ENCODE measurements around the gene TSPAN33.
A peak's percentile ranks its signal among the peaks of the same experiment; 100 is the strongest.
"Not testable (repeated sequence)": the region's sequence is repeated elsewhere in the genome, so short reads cannot be mapped to it uniquely, and the experiment has no call there.

The TSPAN33 gene

DNA sequence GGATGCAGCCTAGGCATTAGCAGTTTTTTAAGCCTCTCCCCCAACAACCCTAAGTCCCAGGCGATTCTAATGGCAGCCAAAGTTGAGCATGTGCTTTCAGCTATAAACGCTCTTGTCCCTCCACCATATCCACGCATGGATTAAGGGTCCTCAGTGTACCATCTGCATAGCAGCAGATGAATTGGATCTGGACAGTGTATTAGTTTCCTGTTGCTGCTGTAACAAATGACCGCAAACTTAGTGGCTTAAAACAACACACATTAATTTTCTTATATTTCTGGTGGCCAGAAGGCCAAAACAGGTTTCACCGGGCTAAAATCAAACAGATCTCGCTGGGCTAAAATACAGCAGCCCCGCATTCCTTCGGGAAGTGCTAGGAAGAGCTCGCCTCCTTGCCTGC lies 13.1 kb downstream of the TSPAN33 start:
- Mint-ChIP-seq H3K36me3 (ENCODE audit: low read depth) (no peaks in the 10 kb centered on the region), H3K9me3 (no peaks in the 10 kb centered on the region), H3K4me3 (no peak overlapping the region), H3K4me1 (ENCODE audit: low read depth) (peaks cover 5% of the 10 kb centered on the region), H3K27ac (no peak overlapping the region), H3K27me3 (no peaks in the 10 kb centered on the region)

DNA sequence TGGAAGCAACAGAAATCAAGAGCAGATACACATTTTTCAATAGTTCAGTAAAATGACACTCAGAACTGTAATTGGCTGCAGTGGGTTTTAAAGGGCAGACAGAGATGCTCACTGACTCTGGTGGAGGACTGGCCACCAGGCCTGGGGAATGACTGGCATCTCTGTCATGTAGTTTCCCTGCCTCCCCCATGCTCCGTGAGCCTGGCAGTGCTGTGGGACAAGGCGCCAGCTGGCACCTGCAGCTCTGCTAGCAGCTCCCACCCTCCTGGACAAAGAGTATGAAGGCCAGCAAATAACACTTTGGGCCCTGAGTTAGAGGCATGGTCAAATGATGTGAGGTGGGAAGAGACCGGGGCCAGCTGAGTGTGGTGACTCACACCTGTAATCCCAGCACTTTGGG lies 15.0 kb downstream of the TSPAN33 start:
- no peaks in the 10 kb centered on the region for H3K36me3 Mint-ChIP-seq (ENCODE audit: low read depth)
- H3K27ac Mint-ChIP-seq: no peak overlapping the region
- H3K4me1 Mint-ChIP-seq (ENCODE audit: low read depth): peaks cover 8% of the 10 kb centered on the region

DNA sequence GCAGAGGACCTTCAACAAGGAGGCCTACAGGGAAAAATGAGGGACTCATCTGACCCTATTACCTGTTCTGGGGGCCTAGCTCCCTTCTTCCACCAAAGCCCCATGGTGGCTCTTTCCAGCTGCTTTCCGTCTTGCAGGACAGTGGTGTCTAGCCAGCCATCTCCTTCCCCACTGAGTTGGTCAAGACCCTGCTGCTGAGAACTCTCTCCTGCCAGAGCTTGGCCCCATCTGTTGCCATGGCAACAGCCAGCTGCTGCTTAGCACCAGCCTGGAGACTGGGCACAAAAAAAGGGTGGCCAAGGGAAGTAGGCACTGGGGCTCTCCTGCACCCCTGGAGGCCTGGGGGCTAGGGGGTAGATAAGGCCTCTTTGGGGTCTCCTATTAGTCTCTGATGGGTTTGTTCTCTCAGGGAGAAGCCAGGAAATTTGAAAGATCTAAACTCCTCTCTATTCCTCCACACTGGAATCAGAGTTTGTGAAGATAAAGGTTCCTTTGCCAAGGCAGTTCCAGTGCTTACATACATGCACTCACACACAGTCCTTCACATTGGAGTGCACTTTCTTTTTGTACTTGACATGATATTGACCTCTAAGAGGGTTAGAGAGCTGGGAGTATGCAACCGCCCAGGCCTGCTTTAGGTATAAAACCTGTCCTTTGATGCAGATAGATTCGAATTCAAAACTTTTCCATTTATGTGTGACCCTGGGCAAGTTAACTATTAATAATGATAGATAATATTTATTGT lies 15.8 kb downstream of the TSPAN33 start:
- no peak overlapping the region for H3K27ac Mint-ChIP-seq
- H3K9me3 Mint-ChIP-seq: no peaks in the 10 kb centered on the region
- no peak overlapping the region for H3K4me3 Mint-ChIP-seq
- no peaks in the 10 kb centered on the region for H3K27me3 Mint-ChIP-seq
- peaks cover 8% of the 10 kb centered on the region for H3K4me1 Mint-ChIP-seq (ENCODE audit: low read depth)
- peaks cover 5% of the 10 kb centered on the region for H3K36me3 Mint-ChIP-seq (ENCODE audit: low read depth)

More for the DNA sequence above, 15.0 kb downstream of the TSPAN33 start:
- Mint-ChIP-seq H3K27me3 (no peaks in the 10 kb centered on the region), H3K4me3 (no peak overlapping the region), H3K9me3 (no peaks in the 10 kb centered on the region)

DNA sequence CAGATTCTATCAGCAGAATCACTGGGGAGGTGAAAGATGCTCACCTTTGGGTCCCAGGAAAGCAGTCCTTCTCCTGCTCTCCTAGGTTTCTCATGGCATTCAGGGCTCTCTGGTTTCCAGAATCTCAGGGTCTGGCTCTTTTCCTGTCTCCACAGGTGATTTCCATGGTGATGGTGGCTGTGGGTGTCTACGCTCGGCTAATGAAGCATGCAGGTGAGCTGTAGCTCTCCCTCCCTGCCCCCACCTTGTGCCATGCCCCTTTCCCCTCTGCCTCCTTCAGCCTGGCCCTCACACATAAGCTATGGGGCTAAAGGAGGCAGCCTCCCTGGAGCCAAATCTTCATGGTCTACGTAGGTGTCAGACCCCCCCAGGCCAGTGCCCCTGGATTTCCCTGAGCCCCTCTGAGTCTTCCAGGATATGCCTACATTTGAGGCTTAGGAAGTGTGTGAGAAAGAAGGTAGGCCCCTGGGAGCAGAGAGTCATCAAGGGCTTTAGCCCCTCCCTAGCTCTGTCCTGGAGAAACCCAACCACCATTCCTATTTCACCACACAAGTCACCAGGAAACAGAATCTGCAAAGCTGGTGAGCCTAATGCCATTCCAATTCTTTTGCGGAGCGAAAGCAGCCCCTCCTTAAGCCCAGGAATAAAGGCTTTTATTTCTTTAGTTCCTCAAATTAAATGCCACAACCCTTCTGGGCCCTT lies 17.2 kb downstream of the TSPAN33 start:
- Mint-ChIP-seq H3K36me3 (ENCODE audit: low read depth) (peaks cover 6% of the 10 kb centered on the region), H3K4me3 (no peak overlapping the region), H3K27ac (no peak overlapping the region), H3K4me1 (ENCODE audit: low read depth) (peaks cover 8% of the 10 kb centered on the region), H3K27me3 (no peaks in the 10 kb centered on the region), H3K9me3 (no peaks in the 10 kb centered on the region)

DNA sequence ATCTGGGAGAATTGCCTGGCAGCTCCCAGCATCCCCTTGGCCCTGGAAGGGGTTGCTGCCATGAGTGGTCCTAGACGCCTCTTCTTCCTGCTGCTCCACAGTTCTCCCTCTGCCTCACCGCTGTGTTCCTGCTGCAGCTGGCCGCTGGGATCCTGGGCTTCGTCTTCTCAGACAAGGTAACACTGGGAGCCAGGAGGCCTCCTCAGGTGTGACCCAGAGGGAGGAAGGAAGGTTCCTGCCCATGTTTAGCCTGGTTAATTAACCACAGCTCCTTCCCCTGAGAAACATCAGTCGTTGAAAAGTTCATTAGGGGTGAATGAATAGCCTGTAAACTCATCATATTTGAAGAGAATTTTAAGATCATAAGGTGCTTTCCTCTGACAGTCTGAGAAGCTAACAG lies 18.2 kb downstream of the TSPAN33 start:
- H3K36me3 Mint-ChIP-seq (ENCODE audit: low read depth): peaks cover 9% of the 10 kb centered on the region
- no peaks in the 10 kb centered on the region for H3K27me3 Mint-ChIP-seq
- no peaks in the 10 kb centered on the region for H3K9me3 Mint-ChIP-seq

DNA sequence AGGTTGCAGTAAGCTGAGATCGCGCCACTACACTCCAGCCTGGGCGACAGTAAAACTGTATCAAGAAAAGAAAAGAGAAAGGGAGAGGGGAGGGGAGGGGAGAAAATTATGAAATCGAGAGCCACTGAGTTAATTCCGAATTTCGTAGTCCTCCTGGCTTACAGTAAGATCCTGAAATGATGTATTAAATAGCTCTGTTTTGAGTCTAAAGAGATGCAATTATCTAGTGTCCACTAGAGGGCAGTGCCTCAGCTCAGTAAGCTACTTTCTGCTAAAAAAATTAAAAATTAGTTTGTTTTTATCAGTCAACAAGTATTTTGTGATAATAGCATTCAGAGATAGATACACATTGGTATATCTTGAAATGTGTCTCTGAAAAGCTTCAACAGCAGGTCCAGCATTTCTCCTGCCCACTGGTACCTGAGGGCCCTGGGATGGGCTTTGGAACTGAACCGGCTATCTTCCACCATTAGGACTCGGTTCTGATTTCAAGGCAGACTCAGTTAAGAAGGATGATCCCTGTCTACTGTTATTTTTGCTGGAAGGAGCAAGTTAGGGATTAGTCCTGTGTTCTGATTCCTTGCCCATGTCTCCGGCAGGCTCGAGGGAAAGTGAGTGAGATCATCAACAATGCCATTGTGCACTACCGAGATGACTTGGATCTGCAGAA lies 19.5 kb downstream of the TSPAN33 start:
- Mint-ChIP-seq H3K36me3 (ENCODE audit: low read depth) (peaks cover 9% of the 10 kb centered on the region), H3K27ac (no peak overlapping the region), H3K4me1 (ENCODE audit: low read depth) (peaks cover 23% of the 10 kb centered on the region)

More for the DNA sequence above, 18.2 kb downstream of the TSPAN33 start:
- no peak overlapping the region for H3K27ac Mint-ChIP-seq
- H3K4me3 Mint-ChIP-seq: no peak overlapping the region
- peaks cover 13% of the 10 kb centered on the region for H3K4me1 Mint-ChIP-seq (ENCODE audit: low read depth)

DNA sequence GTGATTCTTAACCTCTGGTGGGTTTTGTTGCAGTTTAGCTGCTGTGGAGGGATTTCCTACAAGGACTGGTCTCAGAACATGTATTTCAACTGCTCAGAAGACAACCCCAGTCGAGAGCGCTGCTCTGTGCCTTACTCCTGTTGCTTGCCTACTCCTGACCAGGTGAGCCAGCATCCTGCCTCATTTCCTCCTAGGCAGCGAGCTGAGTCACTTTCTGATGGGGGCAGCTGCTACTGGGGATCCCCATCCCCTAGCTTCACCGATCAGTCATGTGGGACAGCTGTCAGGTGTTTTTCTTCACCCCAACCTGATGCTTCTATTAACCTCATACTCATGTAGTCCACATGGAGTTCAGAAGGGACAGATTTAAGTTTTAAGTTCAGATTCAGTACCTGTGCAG lies 22.2 kb downstream of the TSPAN33 start:
- Mint-ChIP-seq H3K9me3 (no peaks in the 10 kb centered on the region), H3K36me3 (ENCODE audit: low read depth) (peaks cover 9% of the 10 kb centered on the region), H3K4me1 (ENCODE audit: low read depth) (peaks cover 33% of the 10 kb centered on the region), H3K27me3 (peaks cover 3% of the 10 kb centered on the region), H3K4me3 (no peak overlapping the region), H3K27ac (no peak overlapping the region)

More for the DNA sequence above, 19.5 kb downstream of the TSPAN33 start:
- Mint-ChIP-seq H3K27me3 (no peaks in the 10 kb centered on the region), H3K9me3 (no peaks in the 10 kb centered on the region), H3K4me3 (no peak overlapping the region)

DNA sequence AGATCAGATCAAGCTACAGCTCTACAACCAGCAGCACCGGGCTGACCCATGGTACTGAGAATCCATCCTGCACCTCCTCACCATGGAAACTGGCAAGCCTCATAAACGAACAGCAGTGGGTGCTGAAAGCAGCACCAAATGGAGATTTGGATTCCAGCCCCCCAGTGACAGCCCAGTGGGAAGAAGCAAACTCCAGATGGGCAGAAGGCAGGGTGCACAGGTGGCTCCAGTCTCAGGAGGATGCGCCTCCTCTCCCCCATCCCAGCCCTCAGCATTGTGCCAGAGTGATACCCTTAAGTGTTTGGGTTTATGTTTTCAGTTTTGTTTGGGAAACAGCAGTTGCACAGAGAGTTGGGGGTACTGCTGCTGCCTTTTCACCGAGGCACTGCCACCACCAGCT lies 23.3 kb downstream of the TSPAN33 start:
- Mint-ChIP-seq H3K27me3 (peaks cover 3% of the 10 kb centered on the region), H3K4me3 (no peak overlapping the region), H3K4me1 (ENCODE audit: low read depth) (peaks cover 33% of the 10 kb centered on the region), H3K36me3 (ENCODE audit: low read depth) (peaks cover 9% of the 10 kb centered on the region), H3K9me3 (no peaks in the 10 kb centered on the region), H3K27ac (no peak overlapping the region)

DNA sequence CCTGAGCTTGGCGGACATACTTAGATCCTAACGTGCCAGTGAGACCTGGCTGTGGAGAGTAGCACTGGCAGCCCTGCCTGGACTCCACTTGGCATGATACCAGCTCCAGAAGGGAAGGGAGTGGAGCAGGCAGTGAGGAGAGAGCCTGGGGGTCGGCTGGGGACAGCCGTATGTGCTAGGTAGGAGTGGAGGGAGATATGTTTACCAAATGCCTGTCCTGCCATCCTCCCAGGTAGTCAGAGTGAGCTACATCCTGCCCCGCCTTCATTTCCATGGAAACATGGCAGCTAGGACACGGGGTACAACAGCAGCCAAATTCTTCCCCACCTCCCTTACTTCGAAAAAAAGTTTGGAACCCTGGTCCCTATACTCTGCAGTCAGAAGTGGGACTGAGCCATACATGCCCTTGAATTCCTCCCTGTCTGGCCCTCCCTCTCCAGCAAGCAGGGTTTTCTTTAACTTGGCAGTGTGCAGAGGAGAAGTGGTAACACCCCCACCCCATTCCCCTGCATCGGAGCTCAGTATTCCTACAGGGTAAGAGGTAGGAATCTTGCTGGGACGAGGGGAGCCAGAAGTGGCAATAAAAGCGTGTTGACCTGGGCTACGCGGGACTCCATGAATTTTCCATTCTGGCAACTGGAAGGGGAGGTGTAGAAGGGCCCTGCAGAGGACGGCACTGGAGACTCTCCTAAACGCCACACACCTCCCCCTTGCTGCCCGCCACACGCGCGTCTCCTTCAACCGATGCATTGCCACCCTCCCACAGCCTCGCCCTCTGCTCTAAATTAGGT lies 23.9 kb downstream of the TSPAN33 start:
- peaks cover 3% of the 10 kb centered on the region for H3K27me3 Mint-ChIP-seq
- H3K9me3 Mint-ChIP-seq: no peaks in the 10 kb centered on the region
- H3K4me1 Mint-ChIP-seq (ENCODE audit: low read depth): peaks cover 31% of the 10 kb centered on the region
- H3K4me3 Mint-ChIP-seq: peak overlapping the region; percentile 47
- H3K27ac Mint-ChIP-seq: peak overlapping the region; percentile 49
- H3K36me3 Mint-ChIP-seq (ENCODE audit: low read depth): peaks cover 9% of the 10 kb centered on the region

DNA sequence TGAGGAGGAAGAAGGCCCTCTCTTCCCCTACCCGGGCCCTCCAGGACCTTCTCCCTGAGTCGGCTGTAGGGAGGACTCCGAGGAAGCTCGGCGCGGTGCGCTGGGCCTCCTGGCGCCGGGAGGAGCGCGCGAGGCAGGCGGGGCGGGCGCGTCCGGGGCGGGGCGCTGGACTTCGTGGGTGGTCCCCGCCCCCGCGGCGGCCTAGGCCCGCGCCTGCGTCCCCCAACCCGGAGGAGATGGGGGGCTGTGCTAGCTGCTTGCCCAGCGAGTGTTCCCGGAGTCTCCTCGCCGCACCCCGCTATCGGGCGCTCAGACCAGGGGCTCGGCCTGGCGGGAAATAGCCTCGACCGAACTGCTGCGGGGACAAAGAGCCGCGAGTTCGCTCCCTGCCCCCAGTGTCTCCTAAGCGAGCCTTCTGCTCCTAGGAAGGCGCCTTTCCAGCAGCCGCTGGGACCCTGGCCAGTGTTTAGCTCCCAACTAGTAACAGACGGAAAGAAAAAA lies 24.7 kb downstream of the TSPAN33 start:
- Mint-ChIP-seq H3K27me3 (peaks cover 3% of the 10 kb centered on the region), H3K4me3 (peak overlapping the region; percentile 73), H3K27ac (peak overlapping the region; percentile 82), H3K9me3 (no peaks in the 10 kb centered on the region), H3K36me3 (ENCODE audit: low read depth) (peaks cover 9% of the 10 kb centered on the region), H3K4me1 (ENCODE audit: low read depth) (peaks cover 30% of the 10 kb centered on the region)

DNA sequence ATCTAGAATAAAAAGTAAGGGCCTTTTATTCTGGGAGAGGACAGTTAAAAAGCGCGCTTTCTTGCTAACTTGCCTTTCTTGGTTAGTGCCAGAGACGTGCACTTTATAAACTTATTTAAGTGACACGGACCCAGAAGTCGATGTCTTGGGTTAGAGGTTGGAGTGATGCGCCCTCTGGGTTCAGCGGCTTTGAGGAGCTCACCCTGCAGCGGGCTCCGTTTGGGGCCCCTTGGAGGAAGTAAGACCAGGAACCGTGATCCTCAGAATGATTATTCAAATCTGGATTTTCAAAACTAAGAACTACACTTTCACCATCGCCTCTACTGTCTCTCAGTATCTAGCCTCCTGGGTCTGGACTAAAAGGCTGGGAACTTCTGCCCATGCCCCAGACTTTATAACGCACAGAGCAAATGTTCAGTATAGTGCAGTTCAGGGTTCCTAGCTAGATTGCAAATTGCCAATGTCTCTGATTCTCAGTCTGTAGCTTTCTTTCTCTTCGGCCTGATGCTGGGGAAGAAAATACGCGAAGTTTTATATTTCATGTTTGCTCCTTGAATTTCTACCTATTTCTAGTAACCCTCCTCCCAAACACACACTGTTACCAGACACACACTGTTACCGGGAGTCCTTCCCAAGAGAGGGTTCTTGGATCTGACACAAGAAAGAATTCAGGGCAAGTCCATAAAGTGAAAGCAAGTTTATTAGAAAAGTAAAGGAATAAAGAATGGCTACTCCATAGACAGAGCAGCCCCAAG lies 25.4 kb downstream of the TSPAN33 start:
- H3K27me3 Mint-ChIP-seq: peaks cover 3% of the 10 kb centered on the region
- peaks cover 9% of the 10 kb centered on the region for H3K36me3 Mint-ChIP-seq (ENCODE audit: low read depth)
- H3K9me3 Mint-ChIP-seq: no peaks in the 10 kb centered on the region
- peak overlapping the region; percentile 73 for H3K4me3 Mint-ChIP-seq
- H3K27ac Mint-ChIP-seq: peak overlapping the region; percentile 82
- peaks cover 30% of the 10 kb centered on the region for H3K4me1 Mint-ChIP-seq (ENCODE audit: low read depth)

DNA sequence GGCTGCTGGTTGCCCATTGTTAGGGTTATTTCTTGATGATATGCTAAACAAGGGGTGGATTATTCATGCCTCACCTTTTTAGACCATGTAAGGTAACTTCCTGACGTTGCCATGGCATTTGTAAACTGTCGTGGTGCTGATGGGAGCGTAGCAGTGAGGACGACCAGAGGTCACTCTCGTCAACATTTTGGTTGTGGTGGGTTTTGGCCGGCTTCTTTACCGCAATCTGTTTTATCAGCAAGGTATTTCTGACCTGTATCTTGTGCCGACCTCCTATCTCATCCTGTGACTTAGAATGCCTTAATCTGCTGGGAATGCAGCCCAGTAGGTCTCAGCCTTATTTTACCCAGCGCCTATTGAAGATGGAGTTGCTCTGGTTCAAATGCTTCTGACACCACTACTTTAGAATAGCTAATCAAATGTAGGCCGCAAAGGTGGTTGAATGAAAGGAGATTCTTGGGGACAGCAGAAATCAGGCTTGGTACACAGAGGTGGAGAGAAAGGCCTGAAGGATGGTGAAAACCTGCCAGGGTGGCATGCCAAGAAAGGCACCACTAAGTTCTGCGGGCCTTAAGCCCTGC lies 26.0 kb downstream of the TSPAN33 start:
- no peak overlapping the region for H3K4me3 Mint-ChIP-seq
- H3K36me3 Mint-ChIP-seq (ENCODE audit: low read depth): peaks cover 4% of the 10 kb centered on the region
- no peak overlapping the region for H3K27ac Mint-ChIP-seq
- no peaks in the 10 kb centered on the region for H3K9me3 Mint-ChIP-seq
- H3K27me3 Mint-ChIP-seq: peaks cover 3% of the 10 kb centered on the region
- peaks cover 30% of the 10 kb centered on the region for H3K4me1 Mint-ChIP-seq (ENCODE audit: low read depth)

DNA sequence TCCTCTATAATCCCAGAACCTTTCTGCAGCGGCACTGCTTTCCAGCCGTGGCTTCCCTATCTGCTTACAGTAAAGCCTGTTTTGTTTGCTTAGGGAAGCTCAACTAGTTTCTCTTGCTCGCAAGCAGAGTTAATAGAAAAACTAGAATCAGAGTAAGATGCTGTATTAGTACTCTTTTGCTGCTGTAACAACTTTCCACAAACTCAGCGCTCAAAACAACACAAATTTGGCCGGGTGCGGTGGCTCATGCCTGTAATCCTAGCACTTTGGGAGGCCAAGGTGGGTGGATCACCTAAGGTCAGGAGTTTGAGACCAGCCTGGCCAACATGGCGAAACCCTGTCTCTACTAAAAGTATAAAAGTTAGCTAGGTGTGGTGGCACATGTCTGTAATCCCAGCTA lies 29.4 kb downstream of the TSPAN33 start:
- H3K36me3 Mint-ChIP-seq (ENCODE audit: low read depth); H3K27me3 Mint-ChIP-seq; H3K9me3 Mint-ChIP-seq; H3K4me3 Mint-ChIP-seq; H3K27ac Mint-ChIP-seq: not testable (repeated sequence)
- peaks cover 16% of the 10 kb centered on the region for H3K4me1 Mint-ChIP-seq (ENCODE audit: low read depth)

All from stimulated activated naive CD8-positive, alpha-beta T cell treated with anti-CD3 and anti-CD28 coated beads, Interleukin-15, Interleukin-2, amounts not matched to agents 100 ng/mL and 50 ng/mL, for 24 hours (primary cell).